Thoracic aorta (tissue), 2 donors: ENCODE results near the gene GPAT2. TPM values are rescaled to one million over a fixed set of nuclear protein-coding genes. Genes with fewer than 3 reads are reported as not detected.
A peak's percentile ranks its signal among the peaks of the same experiment; 100 is the strongest.
"Not testable (repeated sequence)": the region's sequence is repeated elsewhere in the genome, so short reads cannot be mapped to it uniquely, and the experiment has no call there.

ENCODE experiments used
- ATAC-seq: fragments of 150-250 bp; one replicate; pipeline ENCODE4 v1.8.0; 2017; ENCODE audit warnings: low read depth; ENCODE audit not compliant: insufficient number of reproducible peaks, low FRiP score
- DNase-seq: peaks from one replicate; pipeline ENCODE4 v3.0.0-alpha.2; 2020; ENCODE audit warnings: low spot score
- H3K27ac ChIP-seq, 2 donors: fragments of 200-600 bp; sonication (generic); 1 replicate in 1 of 2; 2 replicates in 1 of 2; pipeline ENCODE4 v1.5.1; 2016; ENCODE audit warnings: mild to moderate bottlenecking in 2 of 2, moderate library complexity in 2 of 2
- H3K27me3 ChIP-seq: fragments of 200-600 bp; sonication (generic); replicated peaks from 2 replicates; pipeline ENCODE4 v1.6.0; 2016; ENCODE audit warnings: mild to moderate bottlenecking; ENCODE audit not compliant: insufficient read depth
- H3K36me3 ChIP-seq: fragments of 200-600 bp; sonication (generic); one replicate; pipeline ENCODE4 v1.5.1; 2016
- H3K4me1 ChIP-seq, 2 donors: fragments of 200-600 bp; sonication (generic); 1 replicate in 1 of 2; 2 replicates in 1 of 2; pipeline versions ENCODE4 v1.5.1 to v1.6.0; 2016; ENCODE audit warnings: low read depth in 2 of 2, mild to moderate bottlenecking in 1 of 2; ENCODE audit not compliant: control insufficient read depth in 1 of 2
- H3K4me3 ChIP-seq: fragments of 200-600 bp; sonication (generic); 2 replicates; pipeline ENCODE4 v1.5.1; 2016; ENCODE audit warnings: mild to moderate bottlenecking
- H3K9me3 ChIP-seq: fragments of 200-600 bp; sonication (generic); 2 replicates; pipeline ENCODE4 v1.5.1; 2016
- total RNA-seq, 2 donors: library from RNA; depleted of rRNA; stranded (reverse); fragments of >200 nt; gene quantifications; one replicate each; pipeline versions ENCODE4 v1.1.0 to v1.2.3, GENCODE V29; 2016
- TF ChIP-seq, protein P1 (sequence below): fragments of 200-600 bp; sonication (generic); IDR thresholded peaks from one replicate; pipeline ENCODE4 v1.5.1; 2019; ENCODE audit warnings: antibody characterized with exemption

GPAT2 gene
- total RNA-seq, 2 donors from 2014 or later = 6.9 TPM

GRCh38 chr2:96075199-96075771 lies 40.6 kb upstream of the GPAT2 start:
- DNase-seq = no peak
- Histone ChIP-seq H3K27me3 (no peaks in the 10 kb centered on the region), H3K9me3 (no peaks in the 10 kb centered on the region), H3K36me3 (no peaks in the 10 kb centered on the region), H3K27ac (no peak overlapping the region), H3K4me1 (peaks cover 0 to 2% of the 10 kb centered on the region in 2 donors), H3K4me3 (no peak overlapping the region)
- no peak for ATAC-seq
- TF ChIP-seq, protein P1, sequence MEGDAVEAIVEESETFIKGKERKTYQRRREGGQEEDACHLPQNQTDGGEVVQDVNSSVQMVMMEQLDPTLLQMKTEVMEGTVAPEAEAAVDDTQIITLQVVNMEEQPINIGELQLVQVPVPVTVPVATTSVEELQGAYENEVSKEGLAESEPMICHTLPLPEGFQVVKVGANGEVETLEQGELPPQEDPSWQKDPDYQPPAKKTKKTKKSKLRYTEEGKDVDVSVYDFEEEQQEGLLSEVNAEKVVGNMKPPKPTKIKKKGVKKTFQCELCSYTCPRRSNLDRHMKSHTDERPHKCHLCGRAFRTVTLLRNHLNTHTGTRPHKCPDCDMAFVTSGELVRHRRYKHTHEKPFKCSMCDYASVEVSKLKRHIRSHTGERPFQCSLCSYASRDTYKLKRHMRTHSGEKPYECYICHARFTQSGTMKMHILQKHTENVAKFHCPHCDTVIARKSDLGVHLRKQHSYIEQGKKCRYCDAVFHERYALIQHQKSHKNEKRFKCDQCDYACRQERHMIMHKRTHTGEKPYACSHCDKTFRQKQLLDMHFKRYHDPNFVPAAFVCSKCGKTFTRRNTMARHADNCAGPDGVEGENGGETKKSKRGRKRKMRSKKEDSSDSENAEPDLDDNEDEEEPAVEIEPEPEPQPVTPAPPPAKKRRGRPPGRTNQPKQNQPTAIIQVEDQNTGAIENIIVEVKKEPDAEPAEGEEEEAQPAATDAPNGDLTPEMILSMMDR = no peak

- peaks cover 0 to 4% of the 10 kb centered on the region in 2 donors for H3K4me1 ChIP-seq
- no peaks in the 10 kb centered on the region for H3K9me3 ChIP-seq
- no peak overlapping the region for H3K4me3 ChIP-seq
- ATAC-seq (no peak), DNase-seq (no peak)
- TF ChIP-seq, protein P1 = no peak
- H3K27me3 ChIP-seq = no peaks in the 10 kb centered on the region
- no peak overlapping the region for H3K27ac ChIP-seq
- H3K36me3 ChIP-seq = no peaks in the 10 kb centered on the region
Observed at GRCh38 chr2:96074156-96074555, 39.4 kb upstream of the GPAT2 start.

GRCh38 chr2:96073170-96073775 lies 38.6 kb upstream of the GPAT2 start:
- ATAC-seq (no peak), DNase-seq (no peak)
- TF ChIP-seq, protein P1 = no peak
- H3K9me3 ChIP-seq = no peaks in the 10 kb centered on the region
- H3K4me3 ChIP-seq = no peak overlapping the region
- peaks cover 0 to 4% of the 10 kb centered on the region in 2 donors for H3K4me1 ChIP-seq
- no peaks in the 10 kb centered on the region for H3K27me3 ChIP-seq
- H3K36me3 ChIP-seq = no peaks in the 10 kb centered on the region
- no peak overlapping the region for H3K27ac ChIP-seq

DNA sequence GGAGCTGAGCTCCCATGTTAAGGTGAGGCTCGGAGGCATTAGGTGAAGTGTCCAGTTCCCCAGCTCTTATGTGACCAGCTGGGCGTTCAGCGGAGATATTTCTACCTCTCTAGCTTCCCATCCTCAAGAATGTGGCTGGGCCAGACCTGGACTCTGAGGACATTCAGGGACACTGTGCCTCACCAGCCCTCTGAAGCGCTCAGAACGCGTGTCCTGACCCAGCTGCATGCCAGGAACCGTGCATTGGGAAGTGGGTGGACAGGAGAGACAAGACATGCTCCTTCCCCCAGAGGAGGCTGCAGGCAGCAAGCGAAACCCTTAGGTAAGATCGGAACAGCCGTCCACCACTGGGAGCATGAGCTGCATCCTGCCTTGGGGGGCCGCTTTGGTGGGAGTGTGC lies 38.0 kb upstream of the GPAT2 start:
- no peak overlapping the region for H3K4me3 ChIP-seq
- H3K27me3 ChIP-seq = no peaks in the 10 kb centered on the region
- no peaks in the 10 kb centered on the region for H3K9me3 ChIP-seq
- H3K4me1 ChIP-seq = peaks cover 0 to 4% of the 10 kb centered on the region in 2 donors
- TF ChIP-seq, protein P1 = no peak
- H3K36me3 ChIP-seq = no peaks in the 10 kb centered on the region
- no peak for ATAC-seq
- H3K27ac ChIP-seq = no peak overlapping the region
- no peak for DNase-seq

DNA sequence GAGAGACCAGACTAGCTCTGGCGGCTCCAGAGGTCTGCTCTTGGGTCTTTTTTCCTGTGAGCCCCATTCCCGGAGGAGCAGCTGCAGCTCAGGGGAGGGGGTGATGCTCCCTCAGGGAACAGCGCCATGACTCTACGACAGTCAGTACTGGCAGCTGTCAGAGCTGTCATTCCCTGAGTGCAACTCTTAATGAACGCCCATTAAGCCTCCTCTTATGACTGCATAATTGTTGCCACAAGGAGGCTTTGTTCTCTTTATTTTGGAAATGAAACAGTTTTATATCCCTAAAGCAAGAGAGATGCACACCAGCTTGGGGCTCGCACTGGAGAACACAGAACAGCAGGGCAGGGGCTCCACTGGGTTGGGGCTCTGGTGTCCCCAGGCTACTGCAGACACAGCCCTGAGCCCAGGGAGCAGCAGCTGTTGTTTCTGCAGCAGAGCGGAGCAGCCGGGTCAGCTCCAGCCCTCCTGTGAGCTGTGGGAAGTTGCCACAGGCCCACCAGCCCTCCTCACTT lies 37.3 kb upstream of the GPAT2 start:
- not testable (repeated sequence) for H3K4me3 ChIP-seq, H3K4me1 ChIP-seq, H3K36me3 ChIP-seq, ATAC-seq, DNase-seq, H3K9me3 ChIP-seq, H3K27me3 ChIP-seq
- peak overlapping the region in 1 of 2 donors; percentile 41 for H3K27ac ChIP-seq

- H3K4me3 ChIP-seq, H3K9me3 ChIP-seq, H3K36me3 ChIP-seq, H3K4me1 ChIP-seq, H3K27me3 ChIP-seq, ATAC-seq, DNase-seq: not testable (repeated sequence)
- H3K27ac ChIP-seq = peak overlapping the region in 1 of 2 donors; percentile 41
Observed at GRCh38 chr2:96071087-96071976, 36.6 kb upstream of the GPAT2 start.

DNA sequence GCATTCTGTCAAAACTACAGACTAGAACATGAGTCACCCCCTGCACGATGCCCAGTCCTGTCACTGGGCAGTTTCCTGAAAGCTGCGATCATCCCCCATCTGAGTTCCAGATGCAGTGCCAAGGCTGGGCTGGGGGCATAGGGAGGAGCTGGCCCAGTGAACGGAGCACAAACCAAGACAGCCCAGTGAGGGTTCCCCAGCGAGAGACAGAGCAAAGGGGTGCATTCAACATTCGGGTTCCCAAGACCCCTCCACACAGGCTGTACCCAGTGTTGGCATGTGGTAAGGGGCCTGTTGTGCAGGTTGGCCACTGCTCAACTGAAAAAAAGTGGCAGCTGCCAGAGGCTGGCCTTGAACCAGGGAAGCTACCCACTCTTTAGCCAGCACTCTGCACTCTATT lies 35.6 kb upstream of the GPAT2 start:
- not testable (repeated sequence) for H3K4me1 ChIP-seq, DNase-seq, H3K9me3 ChIP-seq, H3K27me3 ChIP-seq, H3K27ac ChIP-seq, H3K36me3 ChIP-seq, H3K4me3 ChIP-seq, ATAC-seq

DNA sequence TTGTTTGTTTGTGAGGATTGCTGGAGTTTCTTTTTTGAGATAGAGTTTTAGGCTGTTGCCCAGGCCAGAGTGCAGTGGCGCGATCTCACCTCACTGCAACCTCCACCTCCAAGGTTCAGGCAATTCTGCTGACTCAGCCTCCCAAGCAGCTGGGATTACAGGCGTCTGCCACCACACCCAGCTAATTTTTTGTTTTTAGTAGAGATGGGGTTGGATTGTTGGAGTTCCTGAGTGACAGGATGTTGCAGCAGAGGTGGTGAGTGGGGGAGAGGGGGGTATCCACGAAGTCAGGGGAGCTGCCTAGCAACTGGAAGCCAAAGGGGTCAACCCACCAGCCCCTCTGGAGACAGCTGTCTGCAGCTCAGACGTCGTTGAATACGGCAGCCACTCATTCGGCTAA lies 35.2 kb upstream of the GPAT2 start:
- not testable (repeated sequence) for DNase-seq, H3K4me1 ChIP-seq, H3K27me3 ChIP-seq, ATAC-seq, H3K36me3 ChIP-seq, H3K27ac ChIP-seq, H3K4me3 ChIP-seq, H3K9me3 ChIP-seq
